ENCODE results near the gene SH3GL1.
A peak's percentile ranks its signal among the peaks of the same experiment; 100 is the strongest.
"Not testable (repeated sequence)": the region's sequence is repeated elsewhere in the genome, so short reads cannot be mapped to it uniquely, and the experiment has no call there.

SH3GL1 gene

DNA sequence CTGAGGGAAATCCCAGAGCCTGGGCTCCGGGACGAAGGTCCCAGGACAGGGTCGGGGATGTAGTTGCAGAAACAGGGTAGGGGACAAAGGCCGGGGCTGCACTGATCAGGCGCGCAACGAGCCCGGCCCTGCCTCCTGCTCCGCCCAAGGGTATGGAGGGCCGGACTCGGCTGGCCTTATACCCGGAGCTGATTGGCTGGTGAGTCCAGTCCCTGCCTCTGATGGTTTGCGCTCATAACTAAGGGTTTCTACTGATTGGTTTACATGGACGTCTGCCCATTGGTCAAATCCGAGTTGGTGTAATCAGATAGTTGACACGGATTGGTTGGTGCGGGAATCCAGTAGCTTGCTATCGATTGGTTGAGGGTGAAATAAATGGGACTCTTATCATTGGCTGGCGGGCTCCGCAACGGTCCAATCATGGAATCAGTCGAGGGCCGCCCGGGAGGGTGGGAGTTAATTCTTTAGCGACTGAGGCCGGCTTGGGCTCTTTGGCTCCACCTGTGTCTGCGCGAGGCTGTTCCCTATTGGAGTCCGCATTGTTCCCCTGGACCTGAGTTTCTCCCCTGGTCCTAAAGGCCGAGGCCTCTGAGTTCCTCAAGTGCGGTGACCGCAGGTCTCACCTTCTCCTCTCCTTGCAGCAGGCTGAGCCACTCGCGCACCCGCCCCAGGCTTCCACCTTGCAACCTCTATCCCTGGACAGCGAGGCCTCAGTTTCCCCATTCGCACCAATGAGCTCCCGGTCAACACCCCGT lies 57.6 kb downstream of the SH3GL1 start:
- peak; percentile 99 to 100 for DNase-seq

DNA sequence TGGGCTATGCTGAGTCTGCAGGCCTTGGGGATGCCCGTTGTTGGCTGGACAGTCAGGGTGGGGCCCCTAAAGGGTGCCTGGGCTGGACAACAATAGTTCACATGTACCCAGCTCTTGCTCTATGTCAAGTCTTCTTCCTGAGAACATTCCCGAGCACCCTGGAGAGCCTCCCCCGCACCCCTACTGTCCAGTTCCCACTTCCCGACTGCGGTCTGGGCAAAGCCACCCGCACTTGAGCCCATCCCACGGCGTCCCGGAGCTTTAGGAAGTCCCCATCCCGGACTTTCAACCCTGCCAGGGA lies 58.1 kb downstream of the SH3GL1 start:
- DNase-seq, result no peak

DNA sequence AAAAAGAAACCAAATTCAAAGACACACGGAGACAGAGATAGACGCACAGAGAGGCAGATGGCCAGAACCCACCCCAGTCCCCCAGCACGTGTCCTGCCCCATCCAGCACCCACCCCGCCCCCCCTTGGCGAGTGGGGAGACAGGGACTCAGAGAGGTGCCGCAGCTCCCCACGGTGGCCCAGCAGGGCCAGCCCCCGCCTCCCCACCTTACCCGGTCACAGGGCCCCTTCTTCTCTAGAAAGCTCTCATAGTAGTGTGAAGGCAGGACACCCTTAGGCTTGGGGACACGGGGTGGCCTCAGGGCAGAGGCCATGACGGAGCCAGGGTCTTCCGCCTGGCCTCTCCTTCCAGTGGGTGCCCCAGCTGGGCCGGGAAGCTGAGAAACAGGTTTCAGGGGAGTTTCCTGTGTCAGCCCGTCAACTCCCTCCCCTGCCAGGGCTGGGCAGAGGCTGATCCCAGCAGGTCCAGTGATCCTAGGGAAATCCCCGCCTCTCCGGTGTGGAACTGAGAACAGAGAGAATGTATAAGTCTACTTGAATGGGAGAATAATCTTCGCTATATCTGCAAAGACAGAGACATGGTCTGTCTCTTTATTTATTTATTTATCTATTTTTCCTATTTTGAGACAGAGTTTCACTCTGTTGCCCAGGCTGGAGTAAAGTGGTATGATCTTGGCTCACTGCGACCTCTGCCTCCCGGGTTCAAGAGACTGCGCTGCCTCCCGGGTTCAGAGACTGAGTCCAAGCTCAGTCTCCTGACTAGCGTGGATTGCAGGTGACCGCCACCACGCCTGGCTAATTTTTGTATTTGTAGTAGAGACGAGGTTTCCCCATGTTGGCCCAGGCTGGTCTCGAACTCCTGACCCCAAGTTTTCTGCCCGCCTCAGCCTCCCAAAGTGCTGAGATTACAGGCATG lies 61.6 kb downstream of the SH3GL1 start, which contains the start of gene STAP2:
TSS of gene STAP2 (minus strand) at position 387 of the 915 bp plus-strand sequence. CDS start at position 313, 74 bp downstream.
- DNase-seq, result peak in 1 of 2 experiments; percentile 7

DNA sequence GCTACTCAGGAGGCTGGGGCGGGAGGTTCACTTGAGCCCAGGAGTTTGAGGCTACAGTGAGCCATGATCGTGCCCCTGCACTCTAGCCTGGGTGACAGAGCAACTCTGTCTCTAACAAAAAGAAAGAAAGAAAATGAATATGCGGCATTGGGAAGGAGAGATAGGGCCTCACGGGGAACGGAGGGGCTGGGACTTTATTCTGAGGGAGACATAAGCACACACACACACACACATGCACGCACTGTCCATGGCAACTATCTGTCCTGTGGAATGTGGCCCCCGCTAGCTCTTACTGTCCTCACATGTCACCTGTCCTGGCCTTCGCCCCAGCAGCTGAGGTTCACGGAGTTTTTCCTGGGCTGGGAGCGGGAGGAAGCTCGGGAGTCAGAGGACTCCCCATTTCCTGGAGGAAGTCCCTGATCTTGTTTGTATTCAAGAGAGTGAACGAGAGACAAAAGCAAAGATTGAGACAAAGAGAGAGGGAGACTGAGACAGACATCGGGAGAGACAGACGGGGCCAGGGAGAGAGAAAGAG lies 62.4 kb downstream of the SH3GL1 start:
- DNase-seq, result no peak

DNA sequence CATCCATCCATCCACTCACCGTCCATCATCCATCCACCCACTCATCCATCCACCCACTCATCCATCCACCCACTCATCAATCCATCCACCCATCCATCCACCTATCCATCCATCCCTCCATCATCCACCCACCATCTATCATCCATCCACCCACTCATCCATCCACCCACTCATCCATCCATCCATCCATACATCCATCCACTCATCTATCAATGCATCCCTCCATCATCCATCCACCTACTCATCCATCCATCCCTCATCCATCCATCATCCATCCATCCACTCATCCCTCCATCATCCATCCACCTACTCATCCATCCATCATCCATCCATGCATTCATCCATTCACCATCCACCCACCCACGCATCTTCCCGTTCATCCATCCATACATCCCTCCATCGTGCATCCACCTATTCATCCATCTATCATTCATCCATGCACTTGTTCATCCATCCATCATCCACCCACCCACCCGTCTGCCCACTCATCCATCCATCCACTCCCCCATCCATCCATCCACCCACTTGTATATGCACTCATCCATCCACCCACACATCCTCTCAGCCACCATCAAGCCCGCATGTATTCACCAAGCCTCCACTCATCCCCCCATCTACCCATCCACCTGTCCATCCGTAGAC lies 65.3 kb downstream of the SH3GL1 start:
- no peak for DNase-seq

DNA sequence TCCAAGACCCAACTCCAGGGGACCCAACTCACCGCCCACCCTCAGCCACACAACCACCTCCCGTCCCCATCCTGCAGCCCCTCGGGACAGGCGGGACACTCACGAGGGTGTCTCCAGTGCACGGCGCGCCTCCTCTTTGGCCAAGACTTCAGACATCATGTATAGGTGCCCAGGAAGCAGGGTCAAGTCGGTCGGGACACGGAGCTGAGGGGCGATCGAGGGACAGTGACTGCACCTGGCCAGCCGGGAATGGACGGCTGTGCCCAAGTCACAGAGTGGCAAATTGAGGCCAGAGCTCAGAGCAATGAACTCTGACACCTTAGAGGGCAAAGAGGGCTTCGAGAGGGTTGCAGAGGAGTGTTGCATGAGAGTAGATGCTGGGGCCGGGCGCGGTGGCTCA lies 70.5 kb downstream of the SH3GL1 start:
- DNase-seq, result no peak

DNA sequence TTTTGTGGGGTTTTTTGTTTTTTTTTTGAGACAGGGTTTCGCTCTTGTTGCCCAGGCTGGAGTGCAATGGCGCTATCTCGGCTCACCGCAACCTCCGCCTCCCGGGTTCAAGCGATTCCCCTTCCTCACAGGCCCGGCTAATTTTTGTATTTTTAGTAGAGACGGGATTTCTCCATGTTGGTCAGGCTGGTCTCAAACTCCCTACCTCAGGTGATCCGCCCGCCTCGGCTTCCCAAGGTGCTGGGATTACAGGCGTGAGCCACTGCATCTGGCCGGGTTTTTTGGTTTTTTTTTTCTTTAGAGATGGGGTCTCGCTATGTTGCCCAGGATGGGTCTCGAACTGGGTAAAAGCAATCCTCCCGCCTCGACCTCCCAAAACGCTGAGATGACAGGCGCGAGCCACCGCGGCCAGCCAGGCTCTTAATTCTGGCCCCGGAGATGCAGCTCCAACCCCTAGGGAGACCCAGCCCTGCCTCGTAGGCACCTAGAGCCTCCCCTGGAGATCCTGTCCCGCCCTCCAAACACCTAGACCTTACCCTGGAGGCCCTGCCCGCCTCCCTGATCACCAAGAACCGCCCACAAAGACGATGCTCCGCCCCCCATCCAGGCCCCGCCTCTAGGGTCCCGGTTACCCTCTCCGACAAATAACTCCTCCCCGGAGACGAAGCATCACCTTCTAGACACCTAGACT lies 71.2 kb downstream of the SH3GL1 start:
- not testable (repeated sequence) for DNase-seq

DNA sequence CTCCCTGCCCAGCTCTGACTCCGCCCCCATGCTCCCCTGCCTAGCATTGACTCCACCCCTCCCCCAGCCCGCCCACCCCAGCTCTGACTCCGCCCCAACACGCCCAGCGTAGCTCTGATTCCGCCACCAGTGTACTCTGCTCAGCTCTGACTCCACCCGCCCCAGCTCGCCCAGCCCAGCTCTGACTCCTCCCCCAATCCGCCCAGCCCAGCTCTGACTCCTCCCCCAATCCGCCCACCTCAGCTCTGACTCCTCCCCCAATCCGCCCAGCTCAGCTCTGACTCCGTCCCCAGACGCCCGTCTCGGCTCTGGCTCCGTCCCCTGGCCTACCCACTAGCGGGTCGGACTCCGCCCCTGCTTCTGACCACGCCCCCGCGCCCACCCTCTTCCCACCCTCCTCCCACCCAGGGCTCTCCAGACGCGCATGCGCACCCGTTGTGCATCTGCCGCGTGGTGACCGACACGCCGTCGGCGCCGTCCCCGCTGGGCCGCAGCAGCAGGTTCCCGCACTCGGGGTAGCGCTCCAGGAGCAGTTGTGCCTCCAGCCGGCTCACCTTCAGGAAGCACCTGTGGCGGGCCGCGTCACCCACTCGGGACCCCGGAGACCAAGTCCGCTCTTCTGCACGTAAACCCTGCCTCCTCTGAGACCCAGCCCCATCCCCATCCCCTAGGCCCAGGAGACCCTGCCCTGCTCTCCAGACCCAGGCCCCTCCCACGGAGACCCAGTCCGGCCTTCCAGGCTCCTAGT lies 71.9 kb downstream of the SH3GL1 start:
- no peak for DNase-seq

DNA sequence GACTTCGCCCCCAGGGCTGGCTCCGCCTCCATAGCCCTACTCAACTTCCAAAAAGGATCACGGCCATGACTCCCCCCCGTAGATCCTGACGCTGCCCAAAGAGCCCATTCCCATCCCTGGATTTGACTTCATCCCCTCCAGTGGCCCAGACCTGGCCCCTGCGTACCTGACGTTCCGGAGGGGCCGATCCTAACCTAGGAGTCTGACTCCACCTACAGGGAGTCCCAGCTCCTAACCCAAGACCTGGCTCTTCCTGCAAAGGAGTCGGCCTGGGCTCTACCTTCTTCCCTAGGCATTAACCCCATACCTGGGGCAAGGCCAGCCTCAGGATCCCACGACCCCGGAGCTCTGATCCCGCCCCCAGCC lies 72.5 kb downstream of the SH3GL1 start:
- DNase-seq, result no peak

DNA sequence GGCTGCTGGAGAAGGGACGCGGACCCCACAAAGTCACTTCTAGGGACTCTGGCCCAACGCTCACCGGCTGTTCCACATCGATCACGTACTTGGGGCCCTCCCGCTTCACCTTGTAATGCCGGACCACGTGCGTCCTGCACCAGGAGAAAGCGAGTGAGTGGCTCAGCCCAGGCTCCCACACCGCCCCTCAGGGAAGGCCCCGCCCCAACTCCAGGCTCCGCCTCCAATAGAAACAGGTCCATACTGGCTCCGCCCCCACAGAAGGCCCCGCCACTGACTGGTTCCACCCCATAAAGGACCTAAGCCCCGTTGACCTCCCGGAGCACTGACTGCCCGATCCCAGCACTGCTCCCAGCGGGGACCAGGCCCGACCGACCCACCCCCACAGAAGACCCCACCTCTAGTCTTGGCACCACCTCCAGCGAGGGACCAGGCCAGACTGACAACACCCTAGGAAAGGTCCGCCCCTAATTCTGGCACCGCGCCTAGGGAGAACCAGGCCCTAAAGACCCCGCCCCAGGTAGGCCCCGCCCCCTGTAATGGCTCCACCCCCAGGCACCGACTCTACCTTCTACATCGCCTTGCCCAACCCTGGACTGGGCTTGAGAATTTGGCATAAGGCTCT lies 73.0 kb downstream of the SH3GL1 start:
- DNase-seq, result no peak

DNA sequence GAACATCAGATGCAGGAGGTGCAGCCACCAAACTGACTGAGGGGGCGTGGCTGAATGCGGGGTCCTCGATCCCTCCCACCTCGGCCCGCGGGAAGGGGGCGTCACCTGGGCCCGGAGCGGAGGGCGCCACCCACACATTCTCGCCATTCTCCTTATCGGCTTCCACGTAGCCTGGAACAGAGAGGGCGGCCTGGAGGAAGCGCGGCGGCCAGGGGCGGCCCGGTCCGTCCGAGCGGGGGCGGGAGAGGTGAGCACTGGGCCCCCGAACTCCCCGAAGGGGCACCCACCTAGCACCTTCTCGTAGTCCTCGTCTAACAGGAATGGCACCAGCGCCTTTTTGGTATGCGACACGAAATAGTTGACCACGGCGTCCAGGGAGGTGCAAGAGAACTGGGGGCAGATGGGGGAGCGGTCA lies 73.5 kb downstream of the SH3GL1 start:
- no peak for DNase-seq

DNA sequence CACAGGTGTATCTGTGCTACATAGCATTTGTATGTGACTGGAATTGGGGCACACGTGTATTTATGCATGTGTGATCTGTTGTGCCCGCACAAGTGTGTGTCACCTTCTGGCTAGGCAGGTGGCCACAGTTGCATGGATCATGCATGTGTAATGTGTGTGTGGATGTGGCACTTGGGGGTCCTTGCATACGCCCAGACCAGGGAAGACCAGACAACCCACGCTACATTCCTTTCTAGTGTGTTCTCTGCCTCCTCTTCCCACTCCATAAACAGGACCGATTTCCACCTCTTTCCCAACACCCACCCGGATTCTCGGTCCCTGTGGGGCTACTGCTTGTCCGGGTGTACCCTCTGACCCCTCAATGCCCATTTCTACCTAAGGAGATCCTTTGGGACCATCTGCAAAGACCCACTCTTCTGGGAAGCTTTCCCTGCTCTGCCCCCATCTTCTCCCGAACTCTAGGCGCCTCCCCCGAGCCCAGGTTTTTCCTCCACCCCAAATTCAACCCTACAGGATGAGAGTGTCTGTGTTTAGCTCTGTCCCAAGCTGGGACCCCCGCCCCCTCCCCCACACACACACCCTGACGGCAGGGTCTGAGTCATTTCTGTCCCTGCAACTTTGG lies 74.0 kb downstream of the SH3GL1 start:
- no peak for DNase-seq

DNA sequence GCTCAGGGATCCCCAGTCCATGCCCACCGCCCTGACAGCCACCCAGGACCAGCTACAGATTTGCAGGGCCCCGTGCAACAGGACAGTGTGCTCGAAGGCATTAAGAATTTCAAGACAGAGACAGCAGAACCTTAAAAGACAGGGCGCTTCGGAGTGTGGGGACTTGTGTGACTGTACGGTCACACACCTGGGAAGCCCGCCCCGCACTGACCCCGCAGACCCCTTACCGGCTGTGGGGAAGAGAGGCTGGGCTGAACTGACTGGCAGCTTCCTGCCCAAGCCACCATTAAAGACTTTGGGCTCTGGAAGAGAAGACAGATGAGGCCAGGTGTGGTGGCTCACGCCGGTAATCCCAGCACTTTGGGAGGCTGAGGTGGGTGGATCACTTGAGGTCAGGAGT lies 76.1 kb downstream of the SH3GL1 start:
- DNase-seq, result no peak

DNA sequence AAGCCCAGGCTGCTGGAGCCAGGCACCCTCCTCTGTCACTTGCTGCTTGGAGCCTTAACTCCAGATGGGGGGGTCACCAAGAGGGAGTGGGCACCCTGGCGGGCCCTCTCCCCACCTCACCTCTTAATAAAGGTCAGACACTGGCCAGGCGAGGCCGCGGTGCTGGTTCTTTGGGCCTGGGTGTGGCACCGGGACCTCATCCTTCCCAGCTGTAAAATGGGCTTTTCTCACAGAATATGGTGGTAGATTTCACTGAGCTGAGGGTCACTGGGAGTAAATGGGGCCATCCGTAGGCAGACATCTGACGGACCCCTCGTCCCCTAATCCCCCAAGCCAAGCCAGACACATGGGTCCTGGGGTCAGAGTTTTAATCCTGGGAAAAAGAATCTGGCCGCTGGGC lies 76.7 kb downstream of the SH3GL1 start:
- DNase-seq, result no peak

DNA sequence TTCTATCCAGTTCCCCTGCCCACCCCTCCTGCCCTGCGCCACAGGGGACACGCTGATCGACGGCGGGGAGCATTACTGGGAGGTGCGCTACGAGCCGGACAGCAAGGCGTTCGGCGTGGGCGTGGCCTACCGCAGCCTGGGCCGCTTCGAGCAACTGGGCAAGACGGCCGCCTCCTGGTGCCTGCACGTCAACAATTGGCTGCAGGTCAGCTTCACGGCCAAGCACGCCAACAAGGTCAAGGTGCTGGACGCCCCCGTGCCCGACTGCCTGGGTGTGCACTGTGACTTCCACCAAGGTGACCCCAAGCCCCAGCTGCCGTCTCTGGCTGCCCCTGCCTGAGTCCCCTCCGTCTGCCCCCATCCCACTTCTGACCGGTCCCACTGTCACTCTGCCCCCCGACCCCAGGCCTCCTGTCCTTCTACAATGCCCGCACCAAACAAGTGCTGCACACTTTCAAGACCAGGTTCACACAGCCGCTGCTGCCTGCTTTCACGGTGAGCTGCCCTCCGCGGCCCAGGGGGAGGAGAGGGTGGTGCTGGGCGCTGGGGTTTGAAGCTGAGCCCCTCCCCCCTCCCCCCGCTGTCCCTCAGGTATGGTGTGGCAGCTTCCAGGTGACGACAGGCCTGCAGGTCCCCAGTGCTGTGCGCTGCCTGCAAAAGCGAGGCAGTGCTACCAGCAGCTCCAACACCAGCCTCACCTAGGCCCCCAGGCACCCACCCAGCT lies 77.2 kb downstream of the SH3GL1 start:
- DNase-seq, result no peak

DNA sequence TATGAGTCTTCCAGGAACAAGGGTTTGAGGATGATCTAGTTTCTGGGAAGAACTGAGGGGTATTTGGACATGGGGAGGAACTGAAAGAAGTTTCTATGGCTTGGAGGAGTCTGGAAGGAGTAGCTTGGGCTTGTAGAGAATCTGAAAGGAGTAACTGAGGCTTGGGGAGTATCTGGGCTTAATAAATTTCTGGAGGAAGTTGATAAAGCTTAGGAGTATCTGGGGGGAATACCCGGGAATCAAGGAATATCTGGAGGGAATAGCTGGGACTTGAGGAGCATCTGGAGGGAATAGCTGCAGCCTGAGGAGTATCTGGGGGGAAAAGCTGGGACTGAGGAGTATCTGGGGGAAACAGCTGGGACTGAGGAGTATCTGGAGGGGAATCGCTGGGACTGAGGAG lies 79.9 kb downstream of the SH3GL1 start:
- DNase-seq, result no peak

DNA sequence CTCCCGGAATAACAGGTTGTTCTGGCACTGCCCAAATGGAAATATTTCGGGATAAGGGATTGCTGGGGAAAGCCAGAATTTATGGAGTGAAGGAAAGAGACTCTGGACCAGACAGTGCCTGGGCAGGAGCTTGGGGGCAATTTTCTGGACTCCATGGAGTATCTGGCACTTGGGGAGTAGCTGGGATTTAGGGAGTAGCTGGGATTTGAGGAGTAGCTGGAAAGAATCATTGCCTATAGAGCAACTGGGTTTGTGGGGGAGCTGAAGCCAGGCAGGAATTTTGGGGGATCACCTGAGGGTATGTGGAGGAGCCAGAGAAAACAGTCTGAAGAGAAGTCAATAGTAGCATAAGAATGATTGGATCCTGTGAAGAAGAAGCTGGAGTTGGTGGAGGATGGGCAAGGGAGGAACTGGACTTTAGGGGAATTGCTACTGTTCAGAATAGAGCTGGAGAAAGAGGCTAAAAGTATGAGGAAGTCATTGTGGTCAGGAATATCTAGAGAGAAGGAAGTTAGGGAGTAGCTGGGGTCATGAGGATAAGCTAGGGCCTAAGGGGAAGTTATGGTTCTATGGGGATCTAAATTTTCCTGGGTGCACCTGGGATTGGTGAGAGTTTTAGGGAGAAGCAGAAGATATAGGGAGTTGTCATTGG lies 81.2 kb downstream of the SH3GL1 start:
- no peak for DNase-seq

DNA sequence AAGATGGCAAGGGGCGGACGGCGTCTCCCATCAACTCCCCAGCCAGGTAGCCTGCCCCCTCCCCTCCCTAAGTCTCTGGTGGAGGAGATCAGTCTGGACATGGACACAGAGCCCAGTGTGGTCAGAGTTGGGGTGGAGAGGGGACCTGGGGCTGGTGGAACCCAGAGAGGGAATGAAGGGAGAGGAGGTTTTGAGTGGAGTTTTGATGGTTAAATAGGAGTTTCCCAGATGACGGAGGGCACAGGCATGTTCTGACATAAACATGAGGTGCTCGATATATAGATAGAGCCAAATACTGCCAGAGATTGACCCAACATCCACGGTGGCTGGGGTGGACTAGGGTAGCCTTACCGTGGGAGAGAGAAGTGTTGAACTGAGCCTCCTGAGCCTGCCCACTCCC lies 81.9 kb downstream of the SH3GL1 start:
- DNase-seq, result no peak

DNA sequence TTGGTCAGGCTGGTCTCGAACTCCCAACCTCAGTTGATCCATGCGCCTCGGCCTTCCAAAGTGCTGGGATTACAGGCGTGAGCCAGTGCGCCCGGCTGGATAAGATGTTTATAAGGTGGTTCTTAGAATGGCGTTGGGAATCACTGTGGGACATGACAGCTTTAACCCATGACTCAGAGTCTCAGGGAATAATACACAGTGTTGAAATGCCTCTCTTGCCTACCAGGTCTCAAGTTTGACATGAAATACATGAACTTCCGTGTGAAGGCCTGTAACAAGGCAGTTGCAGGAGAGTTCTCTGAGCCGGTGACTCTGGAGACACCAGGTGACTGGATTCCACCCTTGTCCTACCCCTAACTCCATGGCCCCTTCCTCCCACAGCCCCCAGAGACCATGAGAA lies 83.4 kb downstream of the SH3GL1 start:
- DNase-seq, result no peak
